ENCODE data around the gene RAMP1.

GRCh38 chr2:237909075-237909695, 49.8 kb downstream of the RAMP1 start:
- TF ChIP-seq MAX (IDR thresholded peaks at IDR 0.05): no peak
- TF ChIP-seq, protein P1, sequence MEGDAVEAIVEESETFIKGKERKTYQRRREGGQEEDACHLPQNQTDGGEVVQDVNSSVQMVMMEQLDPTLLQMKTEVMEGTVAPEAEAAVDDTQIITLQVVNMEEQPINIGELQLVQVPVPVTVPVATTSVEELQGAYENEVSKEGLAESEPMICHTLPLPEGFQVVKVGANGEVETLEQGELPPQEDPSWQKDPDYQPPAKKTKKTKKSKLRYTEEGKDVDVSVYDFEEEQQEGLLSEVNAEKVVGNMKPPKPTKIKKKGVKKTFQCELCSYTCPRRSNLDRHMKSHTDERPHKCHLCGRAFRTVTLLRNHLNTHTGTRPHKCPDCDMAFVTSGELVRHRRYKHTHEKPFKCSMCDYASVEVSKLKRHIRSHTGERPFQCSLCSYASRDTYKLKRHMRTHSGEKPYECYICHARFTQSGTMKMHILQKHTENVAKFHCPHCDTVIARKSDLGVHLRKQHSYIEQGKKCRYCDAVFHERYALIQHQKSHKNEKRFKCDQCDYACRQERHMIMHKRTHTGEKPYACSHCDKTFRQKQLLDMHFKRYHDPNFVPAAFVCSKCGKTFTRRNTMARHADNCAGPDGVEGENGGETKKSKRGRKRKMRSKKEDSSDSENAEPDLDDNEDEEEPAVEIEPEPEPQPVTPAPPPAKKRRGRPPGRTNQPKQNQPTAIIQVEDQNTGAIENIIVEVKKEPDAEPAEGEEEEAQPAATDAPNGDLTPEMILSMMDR (IDR thresholded peaks at IDR 0.05; ENCODE audit: low read depth, low read length, missing input control): no peak
- TF ChIP-seq, protein P2, sequence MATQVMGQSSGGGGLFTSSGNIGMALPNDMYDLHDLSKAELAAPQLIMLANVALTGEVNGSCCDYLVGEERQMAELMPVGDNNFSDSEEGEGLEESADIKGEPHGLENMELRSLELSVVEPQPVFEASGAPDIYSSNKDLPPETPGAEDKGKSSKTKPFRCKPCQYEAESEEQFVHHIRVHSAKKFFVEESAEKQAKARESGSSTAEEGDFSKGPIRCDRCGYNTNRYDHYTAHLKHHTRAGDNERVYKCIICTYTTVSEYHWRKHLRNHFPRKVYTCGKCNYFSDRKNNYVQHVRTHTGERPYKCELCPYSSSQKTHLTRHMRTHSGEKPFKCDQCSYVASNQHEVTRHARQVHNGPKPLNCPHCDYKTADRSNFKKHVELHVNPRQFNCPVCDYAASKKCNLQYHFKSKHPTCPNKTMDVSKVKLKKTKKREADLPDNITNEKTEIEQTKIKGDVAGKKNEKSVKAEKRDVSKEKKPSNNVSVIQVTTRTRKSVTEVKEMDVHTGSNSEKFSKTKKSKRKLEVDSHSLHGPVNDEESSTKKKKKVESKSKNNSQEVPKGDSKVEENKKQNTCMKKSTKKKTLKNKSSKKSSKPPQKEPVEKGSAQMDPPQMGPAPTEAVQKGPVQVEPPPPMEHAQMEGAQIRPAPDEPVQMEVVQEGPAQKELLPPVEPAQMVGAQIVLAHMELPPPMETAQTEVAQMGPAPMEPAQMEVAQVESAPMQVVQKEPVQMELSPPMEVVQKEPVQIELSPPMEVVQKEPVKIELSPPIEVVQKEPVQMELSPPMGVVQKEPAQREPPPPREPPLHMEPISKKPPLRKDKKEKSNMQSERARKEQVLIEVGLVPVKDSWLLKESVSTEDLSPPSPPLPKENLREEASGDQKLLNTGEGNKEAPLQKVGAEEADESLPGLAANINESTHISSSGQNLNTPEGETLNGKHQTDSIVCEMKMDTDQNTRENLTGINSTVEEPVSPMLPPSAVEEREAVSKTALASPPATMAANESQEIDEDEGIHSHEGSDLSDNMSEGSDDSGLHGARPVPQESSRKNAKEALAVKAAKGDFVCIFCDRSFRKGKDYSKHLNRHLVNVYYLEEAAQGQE (IDR thresholded peaks at IDR 0.05): no peak
- no peak for TF ChIP-seq GABPA (IDR thresholded peaks at IDR 0.05 in 1 of 2, conservative IDR thresholded peaks at IDR 0.05 in 1 of 2)
- no peak for TF ChIP-seq YY1 (IDR thresholded peaks at IDR 0.05)
- no peak for TF ChIP-seq ZBTB33 (IDR thresholded peaks at IDR 0.05)
- TF ChIP-seq TAF1 (conservative IDR thresholded peaks at IDR 0.05): no peak
- TF ChIP-seq RAD21 (IDR thresholded peaks at IDR 0.05): no peak
- TF ChIP-seq SP1 (IDR thresholded peaks at IDR 0.05): no peak

All from liver (tissue), 3 donors.